Left kidney (tissue), 2 donors: ENCODE measurements around the gene PKLR. TPM values are rescaled to one million over a fixed set of nuclear protein-coding genes. Genes with fewer than 3 reads are reported as not detected.
"Not testable (repeated sequence)": the region's sequence is repeated elsewhere in the genome, so short reads cannot be mapped to it uniquely, and the experiment has no call there.

Experiments
- DNase-seq: peaks from one replicate; pipeline ENCODE4 v3.0.0-alpha.2; 2013
- polyA plus RNA-seq: library from polyadenylated mRNA; unstranded; fragments of 120-200 nt; gene quantifications from one replicate; pipeline ENCODE4 v1.2.1, GENCODE V29; 2013; ENCODE audit not compliant: insufficient read length

The PKLR gene
- polyA plus RNA-seq, 1 donor: 7.6 TPM

DNA sequence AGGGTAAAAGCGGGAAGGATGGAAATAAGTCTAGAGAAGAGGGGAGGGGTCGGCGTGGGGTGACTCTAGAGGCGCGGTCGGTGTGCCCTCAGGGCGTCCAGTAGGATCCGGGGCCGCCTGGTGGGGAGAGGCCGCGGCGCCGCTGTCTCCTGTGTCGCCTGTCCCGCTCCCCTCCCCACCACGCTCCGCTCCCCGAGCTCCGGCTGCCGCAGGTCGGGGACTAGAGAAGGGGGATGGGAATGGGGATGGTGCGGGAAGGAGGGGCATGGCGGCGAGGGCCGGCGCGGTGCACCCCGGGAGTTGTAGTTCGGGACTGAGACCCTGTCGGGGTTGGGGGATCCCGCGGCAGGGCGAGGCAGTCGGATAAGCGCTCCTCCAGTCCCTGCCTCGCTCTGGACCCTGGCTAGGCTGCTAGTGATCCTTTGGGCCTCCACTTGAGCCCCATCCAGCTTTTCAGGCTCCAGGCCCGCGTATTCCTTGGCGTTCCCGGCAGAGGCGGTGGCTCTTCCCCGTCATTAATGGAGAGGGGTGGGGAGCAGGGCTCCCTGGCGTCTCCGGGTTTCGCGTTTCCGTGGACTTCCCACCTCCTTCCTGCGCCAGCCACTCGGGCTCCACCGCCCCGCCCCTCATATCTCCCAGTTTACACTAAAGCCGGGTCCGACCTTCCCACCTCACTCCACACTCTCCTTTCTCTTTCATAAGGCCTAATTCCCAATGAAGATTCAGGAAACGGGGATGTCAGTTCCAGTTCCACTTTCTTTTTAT is 45.8 kb downstream of the PKLR start, which contains the start of gene ENTREP3:
ENTREP3 (minus strand) TSS at position 241 of the 765 bp plus-strand sequence. CDS start 606 bp downstream, outside the sequence.
- DNase-seq: peak; percentile 89

DNA sequence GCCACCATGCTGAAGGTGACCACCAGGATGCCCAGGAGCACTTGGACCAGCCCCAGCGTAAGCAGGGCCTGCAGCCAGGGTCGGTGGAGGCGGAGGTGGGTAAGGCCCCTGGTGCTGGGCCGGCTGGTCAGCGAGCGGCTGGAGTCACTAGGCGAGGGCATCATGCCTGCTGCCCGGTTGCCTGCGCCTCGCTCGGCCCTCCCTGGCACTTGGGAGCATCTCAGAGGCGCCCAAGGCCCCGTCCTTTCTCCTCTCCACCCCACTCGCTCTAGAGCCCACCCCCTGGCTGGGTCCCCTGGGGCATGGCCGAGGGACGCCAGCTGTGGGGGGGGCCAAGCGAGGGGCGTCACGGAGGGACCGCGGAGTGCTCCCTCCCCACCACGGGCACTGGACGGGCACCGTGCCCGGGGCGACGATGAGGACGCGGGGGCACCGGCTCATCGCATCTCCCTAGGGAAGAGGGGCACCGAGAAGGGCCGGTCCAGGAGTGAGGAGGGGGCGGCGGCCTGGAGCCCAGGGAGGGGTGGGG is 46.5 kb downstream of the PKLR start:
- DNase-seq: no peak

DNA sequence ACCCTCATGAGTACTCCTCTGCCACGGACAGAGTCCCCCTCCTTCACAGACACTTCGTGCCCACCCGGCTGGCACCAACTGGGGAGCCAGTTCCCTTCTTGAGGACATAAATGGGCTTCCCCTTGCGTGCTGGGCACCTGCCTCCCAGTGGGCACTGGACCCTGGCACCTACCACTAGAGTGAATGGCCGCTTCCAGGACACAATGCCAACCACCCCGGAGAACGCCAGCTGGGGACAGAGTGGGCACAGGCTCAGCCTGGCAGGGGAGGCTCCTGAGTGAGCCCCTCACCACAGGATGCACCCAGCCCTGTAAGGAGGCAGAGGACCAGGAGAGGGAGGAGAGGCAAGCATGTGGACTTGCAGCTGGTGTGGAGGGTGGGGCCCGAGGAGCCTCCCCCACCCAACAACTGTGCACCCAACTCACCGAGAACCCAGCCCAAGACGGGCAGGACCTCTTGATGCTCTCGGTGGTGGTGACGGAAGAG is 47.0 kb downstream of the PKLR start:
- no peak for DNase-seq

DNA sequence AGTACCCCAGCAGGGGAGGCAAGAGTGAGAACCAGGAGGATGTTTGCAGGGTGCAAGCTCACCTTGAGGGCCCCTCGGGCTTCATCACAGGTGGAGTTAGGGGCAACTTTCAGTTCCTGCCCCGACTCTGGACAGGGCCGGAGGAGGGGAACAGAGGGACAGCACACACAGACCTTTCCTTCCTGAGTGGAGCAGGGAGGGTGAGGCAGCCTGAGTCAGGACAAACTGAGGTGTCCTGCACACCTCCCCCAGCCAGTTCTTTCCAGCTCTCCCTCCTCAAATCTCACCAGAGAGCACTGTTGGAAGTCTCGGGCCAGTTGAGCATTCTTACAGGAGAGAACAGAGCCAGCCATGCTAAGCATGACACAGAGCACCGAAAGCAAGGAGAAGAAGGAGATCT is 47.4 kb downstream of the PKLR start:
- DNase-seq: no peak

DNA sequence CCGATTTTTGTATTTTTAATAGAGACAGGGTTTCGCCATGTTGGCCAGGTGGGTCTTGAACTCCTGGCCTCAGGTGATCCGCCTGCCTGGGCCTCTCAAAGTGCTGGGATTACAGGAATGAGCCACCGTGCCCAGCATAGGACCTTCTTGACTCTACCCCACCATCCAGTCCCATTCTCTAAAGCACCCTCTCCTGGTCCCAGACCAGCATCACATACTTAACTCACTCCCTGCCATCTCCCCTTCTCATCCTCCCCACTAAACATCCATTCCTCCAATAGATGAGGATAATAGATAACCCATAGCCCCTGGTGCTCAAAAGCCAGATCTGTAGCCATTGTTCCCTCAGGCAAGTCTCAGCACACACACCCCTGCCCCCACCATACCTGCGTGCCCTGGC is 48.0 kb downstream of the PKLR start:
- DNase-seq: no peak

DNA sequence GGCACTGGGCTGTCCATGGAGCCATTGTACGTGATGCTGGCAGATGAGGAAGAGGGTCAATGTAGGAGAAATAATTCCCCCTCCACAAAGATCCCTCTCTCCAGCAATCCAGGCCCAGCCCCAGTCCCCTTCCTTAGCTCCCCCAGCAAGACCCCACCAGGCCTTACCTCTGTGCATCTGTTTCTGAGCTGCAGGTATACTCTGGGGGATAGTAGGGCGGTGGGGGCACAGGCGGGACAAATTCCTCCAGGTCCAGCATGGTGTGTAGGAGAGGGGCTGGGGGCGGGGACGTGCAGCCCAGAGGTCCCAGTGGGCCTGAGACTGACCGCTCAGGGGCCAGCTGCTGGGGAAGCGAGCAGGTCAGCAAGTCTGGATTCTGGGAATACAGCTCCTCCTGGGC is 49.7 kb downstream of the PKLR start:
- no peak for DNase-seq

DNA sequence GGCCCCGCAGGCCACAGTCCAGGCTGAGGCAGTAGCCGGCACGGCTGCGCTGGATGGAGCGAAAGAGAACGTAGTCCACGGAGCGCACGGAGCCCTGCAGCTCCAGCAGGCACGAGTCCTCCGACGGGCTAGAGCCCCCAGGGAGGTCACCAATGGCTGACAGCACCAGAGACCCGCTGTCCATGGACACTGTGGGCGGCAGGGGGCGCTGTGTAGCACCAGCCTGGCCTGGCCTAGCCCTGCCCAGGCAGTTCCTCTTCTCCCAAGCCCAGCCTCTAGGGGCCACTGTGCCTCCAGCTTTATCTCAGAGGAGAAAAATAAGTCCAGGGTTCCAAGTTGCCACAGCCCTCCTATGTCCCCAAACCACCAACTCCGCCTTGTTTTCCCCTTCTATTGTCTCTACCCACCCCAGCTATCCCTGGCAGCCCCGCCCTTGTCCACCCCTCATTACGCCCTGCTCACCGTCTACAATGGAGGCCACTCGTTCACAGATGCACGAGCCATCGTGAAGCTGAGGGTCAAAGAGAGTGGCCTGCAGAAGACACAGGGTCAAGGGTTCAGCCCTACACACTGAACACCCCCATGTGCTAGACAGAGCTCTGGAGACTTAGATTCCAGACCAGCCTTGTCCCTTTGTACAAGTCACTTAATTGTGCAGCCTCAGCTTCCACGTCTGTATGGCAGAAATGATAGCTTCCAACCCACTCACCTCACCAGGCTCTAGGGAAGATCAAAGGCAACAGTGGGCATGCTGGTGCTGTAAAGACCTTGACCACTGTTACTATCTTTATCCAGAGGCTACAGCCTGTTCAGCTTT is 50.4 kb downstream of the PKLR start:
- DNase-seq: peak; percentile 94

DNA sequence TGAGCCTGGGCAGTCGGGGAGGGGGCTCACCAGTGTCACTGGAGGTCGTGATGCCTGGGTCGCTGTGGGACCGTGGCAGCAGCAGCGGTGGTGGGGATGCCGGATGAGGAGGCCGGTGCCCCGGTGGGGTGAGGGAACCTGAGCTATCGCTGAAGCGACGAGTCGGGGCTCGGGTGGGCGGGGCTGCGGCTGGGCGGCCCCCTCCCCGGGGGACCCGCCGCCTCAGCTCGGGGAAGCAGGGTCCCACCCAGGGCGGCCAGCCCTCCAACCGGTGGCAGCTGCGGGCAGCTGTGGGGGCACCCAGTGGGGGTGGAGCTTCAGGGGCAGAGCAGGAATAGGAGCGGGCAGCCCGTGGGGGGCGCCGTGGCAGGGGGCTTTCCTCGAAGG is 51.0 kb downstream of the PKLR start:
- DNase-seq: no peak

DNA sequence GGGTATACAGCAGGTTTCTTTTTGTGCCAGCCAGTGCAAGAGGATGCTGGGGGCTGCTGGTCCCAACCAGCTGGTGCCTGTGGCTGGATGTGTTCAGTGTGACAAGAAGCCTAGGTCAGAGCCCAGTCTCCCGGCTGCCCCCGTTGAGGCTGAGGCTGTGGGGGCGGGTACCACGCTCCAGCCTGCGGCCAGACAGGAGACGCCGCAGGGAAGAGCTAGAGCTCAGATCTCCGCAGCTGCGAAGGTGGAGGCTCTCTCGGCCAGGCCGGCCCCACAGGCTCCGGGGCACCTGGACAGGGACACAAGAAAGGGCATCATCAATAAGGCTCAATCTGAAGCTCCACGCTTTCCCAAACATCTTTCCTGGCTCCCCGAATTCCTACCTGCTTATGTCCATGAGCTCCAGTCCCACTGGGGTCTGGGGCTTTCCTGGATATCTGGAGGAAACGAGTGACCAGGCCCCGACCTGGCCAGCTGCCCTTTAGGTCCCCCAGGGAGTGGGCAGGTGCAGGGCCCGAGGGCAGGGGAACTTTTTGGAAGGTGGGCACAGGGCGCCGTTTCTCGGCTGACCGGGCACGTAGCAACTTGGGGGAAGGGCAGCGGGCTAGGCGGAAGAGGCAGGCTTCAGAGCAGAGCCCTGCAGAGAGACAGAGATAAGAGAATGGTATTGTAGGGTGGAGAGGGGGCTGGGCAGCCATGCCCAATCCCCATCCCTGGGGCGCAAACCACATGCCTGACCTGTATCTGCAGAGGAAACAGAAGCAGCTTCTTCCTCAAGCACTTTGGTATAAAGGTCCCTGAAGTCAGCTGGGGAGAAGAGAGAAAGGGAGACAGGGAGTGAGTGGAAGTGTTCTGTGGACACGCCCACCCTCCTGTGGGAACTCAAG is 53.3 kb downstream of the PKLR start:
- DNase-seq: no peak

DNA sequence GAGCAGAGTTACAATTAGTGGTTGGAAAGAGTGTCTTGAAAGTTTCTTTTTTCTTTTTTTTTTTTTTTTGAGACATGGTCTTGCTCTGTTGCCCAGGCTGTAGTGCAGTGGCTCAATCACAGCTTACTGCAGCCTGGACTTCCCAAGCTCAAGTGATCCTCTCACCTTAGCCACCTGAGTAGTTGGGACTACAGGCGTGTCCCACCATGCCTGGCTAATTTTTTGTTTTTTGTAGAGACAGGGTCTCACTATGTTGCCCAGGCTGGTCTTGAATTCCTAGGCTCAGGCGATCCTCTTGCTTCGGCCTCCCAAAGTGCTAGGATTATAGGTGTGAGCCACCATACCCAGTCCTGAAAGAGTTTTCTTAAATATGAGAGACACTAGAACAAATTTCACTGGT is 54.4 kb downstream of the PKLR start:
- DNase-seq: not testable (repeated sequence)

DNA sequence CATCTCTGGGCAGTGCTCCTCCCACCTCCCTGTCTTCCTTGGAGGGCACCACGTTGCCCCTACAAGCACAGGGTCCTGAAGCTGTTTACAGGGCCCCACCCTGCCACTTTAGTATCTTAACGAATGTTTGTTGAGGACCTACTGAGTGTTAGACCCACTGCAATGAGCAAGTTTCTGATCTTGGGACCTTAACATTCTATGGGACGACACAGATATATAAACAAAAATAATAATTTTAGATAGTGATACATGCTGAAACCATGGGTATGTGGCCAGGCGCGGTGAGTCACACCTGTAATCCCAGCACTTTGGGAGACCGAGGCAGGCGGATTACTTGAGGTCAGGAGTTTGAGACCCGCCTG is 56.1 kb downstream of the PKLR start:
- DNase-seq: no peak

DNA sequence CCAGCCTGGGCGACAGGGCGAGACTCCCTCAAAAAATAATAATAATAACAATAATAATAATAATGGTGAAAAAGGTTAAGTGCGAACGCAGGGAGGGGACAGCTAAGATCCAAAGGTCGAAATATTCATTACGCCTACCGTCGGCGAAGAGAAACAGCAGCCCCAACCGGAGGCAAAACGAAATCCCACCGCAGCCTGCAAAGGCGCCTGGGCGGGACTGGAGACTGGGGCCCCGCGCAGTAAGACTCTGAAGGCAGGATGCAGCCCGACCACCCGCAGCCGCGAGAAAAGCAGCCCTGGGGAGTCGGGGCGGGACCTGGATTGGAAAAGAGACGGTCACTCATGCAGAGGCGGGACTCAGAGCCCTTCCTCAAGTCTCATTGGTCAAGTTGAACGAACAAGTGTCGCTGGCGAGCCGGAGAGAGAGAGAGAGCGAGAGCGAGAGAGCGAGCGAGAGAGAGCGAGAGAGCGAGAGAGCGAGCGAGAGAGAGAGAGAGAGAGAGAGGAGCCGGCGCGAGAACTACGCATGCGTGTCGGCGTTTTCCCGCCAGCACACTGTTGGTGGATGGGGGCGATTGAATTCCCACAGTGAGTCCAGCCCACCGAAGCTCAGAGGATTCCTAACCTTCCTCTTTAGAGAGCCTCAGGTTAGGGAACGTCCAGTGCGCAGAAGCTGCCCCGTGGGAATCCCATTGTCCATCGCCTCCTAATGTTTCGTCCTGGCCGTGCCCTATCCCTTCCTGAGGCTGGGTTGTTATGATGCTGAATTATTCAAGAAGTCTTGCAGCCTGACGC is 56.7 kb downstream of the PKLR start:
- peak; percentile 100 for DNase-seq

DNA sequence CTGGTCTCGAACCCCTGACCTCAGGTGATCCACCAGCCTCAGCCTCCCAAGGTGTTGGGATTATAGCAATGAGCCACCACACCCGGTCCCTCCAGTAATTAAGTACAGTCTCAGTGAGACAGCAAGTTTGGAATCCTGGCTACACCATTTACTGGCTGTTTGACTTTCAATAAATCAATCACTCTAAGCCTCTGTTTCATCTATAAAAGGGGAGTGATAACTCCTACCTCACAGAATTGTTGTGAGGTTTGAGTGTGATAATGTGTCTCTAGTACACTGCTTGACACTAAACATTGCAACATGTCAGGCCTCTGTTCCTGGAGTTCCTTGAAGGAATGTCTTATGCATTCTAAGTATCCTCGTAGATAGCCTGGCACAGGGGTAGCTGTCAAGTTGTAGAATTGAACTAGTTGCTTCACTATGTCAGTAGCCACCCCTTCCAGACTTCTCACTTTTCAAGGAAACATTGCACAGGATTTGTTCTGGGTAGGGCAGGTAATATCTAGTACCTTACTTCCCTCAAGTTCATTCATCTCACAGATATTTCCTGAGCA is 58.4 kb downstream of the PKLR start:
- no peak for DNase-seq

DNA sequence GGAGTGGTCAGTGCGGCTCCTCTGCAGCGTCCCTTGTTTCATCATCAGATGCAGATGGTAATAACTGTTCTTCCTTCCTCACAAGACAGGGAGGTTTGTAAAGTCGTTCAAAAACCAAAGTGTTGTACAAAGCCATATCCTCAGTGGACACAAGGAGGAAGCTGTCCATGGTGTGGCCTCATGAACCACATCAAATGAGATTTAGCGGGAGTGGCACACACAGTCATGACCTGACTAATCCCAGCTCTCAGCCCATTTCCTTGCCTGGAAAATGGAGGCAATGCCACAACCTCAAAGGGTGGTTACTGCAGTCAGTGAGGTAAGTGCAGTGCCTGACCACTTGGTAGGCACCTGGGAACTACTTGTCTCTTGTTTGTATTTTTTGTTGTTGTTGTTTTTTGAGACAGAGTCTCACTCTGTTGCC is 59.4 kb downstream of the PKLR start:
- no peak for DNase-seq

DNA sequence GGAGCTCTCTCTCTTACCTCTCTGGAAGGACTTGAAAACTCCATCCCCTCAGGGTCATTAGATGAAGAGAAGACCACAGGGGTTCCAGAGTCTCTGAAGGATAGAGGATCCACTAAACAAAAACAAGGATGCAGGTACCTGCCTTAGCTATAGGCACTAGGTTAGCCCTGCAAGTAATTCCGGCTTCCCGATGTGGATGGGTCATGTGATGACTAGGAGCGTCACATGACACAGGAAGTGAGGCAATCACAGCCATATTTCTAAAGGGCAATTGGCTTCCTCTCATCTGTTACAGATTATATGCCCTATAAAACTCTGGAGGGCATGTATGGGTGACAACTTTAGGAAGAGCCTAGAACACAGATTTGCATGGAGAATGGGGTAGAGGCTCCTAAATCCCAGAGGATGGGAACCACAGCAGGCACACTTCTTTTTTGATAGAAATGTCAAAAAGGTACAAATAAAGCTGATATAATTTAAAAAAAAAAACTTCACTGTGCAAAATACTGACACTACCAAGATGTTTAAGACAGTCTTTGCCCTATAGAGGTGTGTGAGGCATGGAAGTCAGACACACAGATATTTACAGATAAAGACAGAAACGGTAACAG is 60.1 kb downstream of the PKLR start:
- DNase-seq: peak; percentile 77

Other genes starting within 250 kb of the PKLR start
- 20.2 TPM for gene EFNA4, start 237.7 kb downstream of the PKLR start, polyA plus RNA-seq
- gene EFNA3, start 222.6 kb downstream of the PKLR start, polyA plus RNA-seq: 6.1 TPM
- gene EFNA1, start 173.6 kb downstream of the PKLR start, polyA plus RNA-seq: 56.0 TPM
- 57.8 TPM for gene SLC50A1, start 165.6 kb downstream of the PKLR start, polyA plus RNA-seq
- gene DPM3, start 160.9 kb downstream of the PKLR start, polyA plus RNA-seq: 26.9 TPM
- 134 TPM for gene KRTCAP2, start 128.1 kb downstream of the PKLR start, polyA plus RNA-seq
- gene TRIM46, start 127.6 kb downstream of the PKLR start, polyA plus RNA-seq: 4.4 TPM
- 49.6 TPM for gene THBS3, start 93.5 kb downstream of the PKLR start, polyA plus RNA-seq
- 40.7 TPM for gene MTX1, start 92.7 kb downstream of the PKLR start, polyA plus RNA-seq
- gene ENTREP3, start 46.0 kb downstream of the PKLR start, polyA plus RNA-seq: 23.6 TPM
- gene SCAMP3, start 39.1 kb downstream of the PKLR start, polyA plus RNA-seq: 55.7 TPM
- 87.6 TPM for gene CLK2, start 27.9 kb downstream of the PKLR start, polyA plus RNA-seq
- gene HCN3, start 24.0 kb downstream of the PKLR start, polyA plus RNA-seq: 13.9 TPM
- gene FDPS, start 7.4 kb upstream of the PKLR start, polyA plus RNA-seq: 179 TPM
- gene RUSC1, start 19.5 kb upstream of the PKLR start, polyA plus RNA-seq: 34.3 TPM